K562 (cell line): Measurements from ENCODE around the gene NCOA1. TPM values are rescaled to one million over a fixed set of nuclear protein-coding genes. Genes with fewer than 3 reads are reported as not detected.

Source experiments
- CBX5 ChIP-seq: IDR thresholded peaks from 2 replicates; pipeline ENCODE4 v1.6.1; 2014; ENCODE audit warnings: low read depth, borderline replicate concordance
- IRF2 ChIP-seq: sonication (generic); formaldehyde crosslinking; IDR thresholded peaks from 2 replicates; pipeline ENCODE4 v1.8.1; 2022; ENCODE audit warnings: mild to moderate bottlenecking, missing genetic modification reagents
- KLF1 ChIP-seq: fragments of 450-650 bp; IDR thresholded peaks from 2 replicates; pipeline ENCODE4 v1.6.1; 2016; ENCODE audit warnings: missing genetic modification characterization, missing compliant biosample characterization
- NR2F6 ChIP-seq: fragments of 450-650 bp; formaldehyde crosslinking; IDR thresholded peaks from 2 replicates; pipeline ENCODE4 v1.4.0; 2020; ENCODE audit warnings: mild to moderate bottlenecking
- NUFIP1 ChIP-seq: fragments of 450-650 bp; IDR thresholded peaks from 2 replicates; pipeline ENCODE4 v1.6.1; 2018; ENCODE audit not compliant: partially characterized antibody
- SMARCC2 ChIP-seq: fragments of 450-650 bp; IDR thresholded peaks from 2 replicates; pipeline ENCODE4 v1.6.1; 2017; ENCODE audit warnings: antibody characterized with exemption, moderate library complexity, mild to moderate bottlenecking, low read depth
- STAT5B ChIP-seq: fragments of 250-450 bp; sonication (Bioruptor Pico); IDR thresholded peaks from 2 replicates; pipeline ENCODE4 v1.8.0; 2021; ENCODE audit warnings: mild to moderate bottlenecking, inconsistent platforms
- TAF1 ChIP-seq: IDR thresholded peaks from 2 replicates; pipeline ENCODE4 v1.6.1; 2011; ENCODE audit warnings: mild to moderate bottlenecking, low read length, moderate library complexity; ENCODE audit not compliant: insufficient read depth, control insufficient read depth, severe bottlenecking; ENCODE audit errors: extremely low read depth
- TRIM24 ChIP-seq, 2 experiments: fragments of 450-650 bp; IDR thresholded peaks; 2 replicates each; pipeline ENCODE4 v1.6.1; 2016
- TRIM28 ChIP-seq: fragments of 450-650 bp; IDR thresholded peaks from 2 replicates; pipeline ENCODE4 v1.6.1; 2017
- ZNF444 ChIP-seq: fragments of 250-450 bp; sonication (Bioruptor Pico); IDR thresholded peaks from 2 replicates; pipeline ENCODE4 v1.4.0; 2020; ENCODE audit warnings: mild to moderate bottlenecking, moderate library complexity
- ZNF445 ChIP-seq: fragments of 250-450 bp; sonication (Bioruptor Pico); IDR thresholded peaks from 2 replicates; pipeline ENCODE4 v1.4.0; 2020; ENCODE audit warnings: low read depth, mild to moderate bottlenecking, moderate library complexity
- polyA plus RNA-seq, 8 experiments: library from polyadenylated mRNA; depleted of rRNA in 4 of 8; stranded (reverse) in 5 of 8; unstranded in 3 of 8; fragments of >200 nt; fragmentation: Nextera tagmentation in 2 of 8; fragmentation: Illumina TruSeq in 1 of 8; extraction: Ambion mirVana in 2 of 8; extraction: Trizol in 1 of 8; gene quantifications; 2 replicates each; pipeline versions ENCODE4 v1.2.1 to v1.2.3, GENCODE V29; 2011 to 2014; ENCODE audit warnings: inconsistent platforms in 1 of 8, missing spikeins in 1 of 8
- total RNA-seq, 7 experiments: library from RNA; depleted of rRNA in 6 of 7; stranded (reverse); fragments of >200 nt in 6 of 7; fragmentation: Illumina TruSeq in 2 of 7; extraction: Trizol in 2 of 7; gene quantifications; 2 replicates each; pipeline versions ENCODE4 v1.2.1 to v1.2.3, GENCODE V29; 2011 to 2021; ENCODE audit warnings: low replicate concordance in 1 of 7
- TF ChIP-seq, protein P1 (sequence below): sonication (generic); formaldehyde crosslinking; IDR thresholded peaks from 2 replicates; pipeline ENCODE4 v1.8.0; 2022; ENCODE audit warnings: missing genetic modification reagents, mild to moderate bottlenecking, borderline replicate concordance
- TF ChIP-seq, protein P2 (sequence below): fragments of 450-650 bp; formaldehyde crosslinking; IDR thresholded peaks from 2 replicates; pipeline ENCODE4 v1.4.0; 2020; ENCODE audit warnings: mild to moderate bottlenecking, moderate library complexity
- TF ChIP-seq, protein P3 (sequence below): fragments of 450-650 bp; formaldehyde crosslinking; IDR thresholded peaks from 2 replicates; pipeline ENCODE4 v1.4.0; 2020; ENCODE audit warnings: mild to moderate bottlenecking
- TF ChIP-seq, protein P4 (sequence below), 3 experiments: fragments of 200-800 bp in 1 of 3; sonication (Bioruptor generic) in 1 of 3; sonication (generic) in 1 of 3; formaldehyde crosslinking in 1 of 3; IDR thresholded peaks; 2 replicates each; pipeline versions ENCODE4 v1.6.1 to v1.8.0; 2016 to 2022; ENCODE audit warnings: mild to moderate bottlenecking in 2 of 3, missing compliant biosample characterization in 2 of 3, missing genetic modification characterization in 2 of 3, missing genetic modification reagents in 1 of 3

The NCOA1 gene
- total and polyA plus RNA-seq, 9 of the 15 experiments (the other 6 are each of a cell fraction or from before 2014, with no cell fraction given) = 4.9 to 25.7 (median 17.0) TPM

DNA sequence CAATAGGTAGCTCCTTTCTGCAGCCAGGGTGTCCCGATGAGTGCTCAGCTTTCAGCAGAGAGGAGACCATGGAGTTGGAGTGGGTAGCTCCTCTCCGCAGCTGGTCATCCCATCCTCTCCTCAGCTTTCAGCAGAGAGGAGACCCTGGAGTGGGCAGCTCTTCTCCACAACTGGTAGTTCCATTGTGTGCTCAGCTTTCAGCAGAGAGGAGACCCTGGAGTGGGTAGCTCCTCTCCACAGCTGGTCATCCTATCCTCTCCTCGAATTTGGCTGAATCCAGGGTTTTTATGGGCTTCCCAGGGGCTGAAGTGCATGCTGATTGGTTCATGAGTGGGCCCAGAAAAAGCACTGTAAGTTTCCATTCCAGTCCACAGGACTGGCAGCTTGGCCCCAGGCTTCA lies 75.2 kb downstream of the NCOA1 start (continued):
- TF ChIP-seq, protein P1, sequence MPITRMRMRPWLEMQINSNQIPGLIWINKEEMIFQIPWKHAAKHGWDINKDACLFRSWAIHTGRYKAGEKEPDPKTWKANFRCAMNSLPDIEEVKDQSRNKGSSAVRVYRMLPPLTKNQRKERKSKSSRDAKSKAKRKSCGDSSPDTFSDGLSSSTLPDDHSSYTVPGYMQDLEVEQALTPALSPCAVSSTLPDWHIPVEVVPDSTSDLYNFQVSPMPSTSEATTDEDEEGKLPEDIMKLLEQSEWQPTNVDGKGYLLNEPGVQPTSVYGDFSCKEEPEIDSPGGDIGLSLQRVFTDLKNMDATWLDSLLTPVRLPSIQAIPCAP (CRISPR knock-in tag) = no peak
- no peak for TF ChIP-seq NUFIP1
- no peak for TF ChIP-seq SMARCC2
- TF ChIP-seq STAT5B (CRISPR knock-in tag) = no peak
- peak; percentile 87 for TF ChIP-seq CBX5
- TF ChIP-seq, protein P2, sequence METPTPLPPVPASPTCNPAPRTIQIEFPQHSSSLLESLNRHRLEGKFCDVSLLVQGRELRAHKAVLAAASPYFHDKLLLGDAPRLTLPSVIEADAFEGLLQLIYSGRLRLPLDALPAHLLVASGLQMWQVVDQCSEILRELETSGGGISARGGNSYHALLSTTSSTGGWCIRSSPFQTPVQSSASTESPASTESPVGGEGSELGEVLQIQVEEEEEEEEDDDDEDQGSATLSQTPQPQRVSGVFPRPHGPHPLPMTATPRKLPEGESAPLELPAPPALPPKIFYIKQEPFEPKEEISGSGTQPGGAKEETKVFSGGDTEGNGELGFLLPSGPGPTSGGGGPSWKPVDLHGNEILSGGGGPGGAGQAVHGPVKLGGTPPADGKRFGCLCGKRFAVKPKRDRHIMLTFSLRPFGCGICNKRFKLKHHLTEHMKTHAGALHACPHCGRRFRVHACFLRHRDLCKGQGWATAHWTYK (CRISPR knock-in tag) = no peak
- TF ChIP-seq TRIM24 (IDR thresholded peaks at IDR 0.05) = peak in 1 of 2 experiments; percentile 53; a peak in 1 of 4 replicates
- TF ChIP-seq, protein P3, sequence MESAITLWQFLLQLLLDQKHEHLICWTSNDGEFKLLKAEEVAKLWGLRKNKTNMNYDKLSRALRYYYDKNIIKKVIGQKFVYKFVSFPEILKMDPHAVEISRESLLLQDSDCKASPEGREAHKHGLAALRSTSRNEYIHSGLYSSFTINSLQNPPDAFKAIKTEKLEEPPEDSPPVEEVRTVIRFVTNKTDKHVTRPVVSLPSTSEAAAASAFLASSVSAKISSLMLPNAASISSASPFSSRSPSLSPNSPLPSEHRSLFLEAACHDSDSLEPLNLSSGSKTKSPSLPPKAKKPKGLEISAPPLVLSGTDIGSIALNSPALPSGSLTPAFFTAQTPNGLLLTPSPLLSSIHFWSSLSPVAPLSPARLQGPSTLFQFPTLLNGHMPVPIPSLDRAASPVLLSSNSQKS = no peak
- no peak for TF ChIP-seq KLF1
- peak; percentile 87; the same call in 1 of the 2 replicates for TF ChIP-seq TRIM28
- TF ChIP-seq ZNF444 (CRISPR knock-in tag) = no peak
- peak; percentile 23; the same call in 1 of the 2 replicates for TF ChIP-seq ZNF445 (CRISPR knock-in tag)
- no peak for TF ChIP-seq NR2F6 (CRISPR knock-in tag)
- TF ChIP-seq, protein P4, sequence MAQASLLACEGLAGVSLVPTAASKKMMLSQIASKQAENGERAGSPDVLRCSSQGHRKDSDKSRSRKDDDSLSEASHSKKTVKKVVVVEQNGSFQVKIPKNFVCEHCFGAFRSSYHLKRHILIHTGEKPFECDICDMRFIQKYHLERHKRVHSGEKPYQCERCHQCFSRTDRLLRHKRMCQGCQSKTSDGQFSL (CRISPR knock-in tag; IDR thresholded peaks at IDR 0.05) = no peak
- TF ChIP-seq, protein P4 (tag; IDR thresholded peaks at IDR 0.05) = no peak
- TF ChIP-seq TAF1 = no peak
- TF ChIP-seq IRF2 (CRISPR knock-in tag) = no peak
